ENCODE results near the gene FAM181A. TPM values are rescaled to one million over a fixed set of nuclear protein-coding genes. Genes with fewer than 3 reads are reported as not detected.

Gene FAM181A
- total and polyA plus RNA-seq, 10 of the 15 experiments (the other 5 are each of a cell fraction or from before 2014, with no cell fraction given), result not detected

GRCh38 chr14:93954900-93955849 is 28.0 kb downstream of the FAM181A start (continued):
- peak; percentile 9 for TF ChIP-seq MEF2B (IDR thresholded peaks at IDR 0.05; ENCODE audit: partially characterized antibody, poor library complexity, severe bottlenecking)
- no peak for TF ChIP-seq BRCA1 (IDR thresholded peaks at IDR 0.05; ENCODE audit: low read depth, low read length)
- TF ChIP-seq GABPA (IDR thresholded peaks at IDR 0.05; ENCODE audit: low read depth), result no peak
- TF ChIP-seq SMARCA5 (IDR thresholded peaks at IDR 0.05), result 0 out of 2 replicates have a peak, but pooled peaks have one; percentile 64
- TF ChIP-seq KDM1A (IDR thresholded peaks at IDR 0.05; ENCODE audit: borderline replicate concordance), result no peak
- TF ChIP-seq, protein P1, sequence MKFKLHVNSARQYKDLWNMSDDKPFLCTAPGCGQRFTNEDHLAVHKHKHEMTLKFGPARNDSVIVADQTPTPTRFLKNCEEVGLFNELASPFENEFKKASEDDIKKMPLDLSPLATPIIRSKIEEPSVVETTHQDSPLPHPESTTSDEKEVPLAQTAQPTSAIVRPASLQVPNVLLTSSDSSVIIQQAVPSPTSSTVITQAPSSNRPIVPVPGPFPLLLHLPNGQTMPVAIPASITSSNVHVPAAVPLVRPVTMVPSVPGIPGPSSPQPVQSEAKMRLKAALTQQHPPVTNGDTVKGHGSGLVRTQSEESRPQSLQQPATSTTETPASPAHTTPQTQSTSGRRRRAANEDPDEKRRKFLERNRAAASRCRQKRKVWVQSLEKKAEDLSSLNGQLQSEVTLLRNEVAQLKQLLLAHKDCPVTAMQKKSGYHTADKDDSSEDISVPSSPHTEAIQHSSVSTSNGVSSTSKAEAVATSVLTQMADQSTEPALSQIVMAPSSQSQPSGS (IDR thresholded peaks at IDR 0.05; ENCODE audit: low read length), result no peak
- TF ChIP-seq ELK1 (IDR thresholded peaks at IDR 0.05; ENCODE audit: low read depth, low read length), result no peak
- TF ChIP-seq ZSCAN29 (IDR thresholded peaks at IDR 0.05), result no peak
- TF ChIP-seq EP300 (IDR thresholded peaks at IDR 0.05; ENCODE audit: borderline replicate concordance in 1 of 2, control insufficient read depth in 1 of 2, low read depth in 2 of 2, low read length in 2 of 2), result no peak
- TF ChIP-seq PKNOX1 (IDR thresholded peaks at IDR 0.05), result no peak
- TF ChIP-seq KLF5 (IDR thresholded peaks at IDR 0.05; ENCODE audit: partially characterized antibody), result no peak
- TF ChIP-seq SREBF2 (IDR thresholded peaks at IDR 0.05; ENCODE audit: low read length), result no peak
- no peak for TF ChIP-seq SUPT20H (IDR thresholded peaks at IDR 0.05; ENCODE audit: borderline replicate concordance, control insufficient read depth, low read depth, low read length)
- peak; percentile 37; the same call in 1 of the 2 replicates for TF ChIP-seq TCF12 (IDR thresholded peaks at IDR 0.05; ENCODE audit: low read depth, low read length)
- no peak; the same call in 1 of the 2 replicates for TF ChIP-seq RELB (IDR thresholded peaks at IDR 0.05; ENCODE audit: low read depth)
- TF ChIP-seq REST (IDR thresholded peaks at IDR 0.05; ENCODE audit: low read depth, low read length), result no peak
- TF ChIP-seq ZNF207 (IDR thresholded peaks at IDR 0.05; ENCODE audit: borderline replicate concordance), result no peak
- no peak for TF ChIP-seq RFX5 (IDR thresholded peaks at IDR 0.05; ENCODE audit: low read depth, low read length)
- TF ChIP-seq MEF2A (IDR thresholded peaks at IDR 0.05; ENCODE audit: insufficient read depth, low read depth, low read length), result 0 out of 2 replicates have a peak, but pooled peaks have one; percentile 37
- TF ChIP-seq STAT3 (IDR thresholded peaks at IDR 0.05; ENCODE audit: low read depth, low read length), result no peak
